HEK293 (cell line): ENCODE data around the gene KRTAP5-8.

Experiments
- OVOL3 ChIP-seq: fragments of 450-650 bp; formaldehyde crosslinking; IDR thresholded peaks from 2 replicates; pipeline ENCODE4 v1.5.1; 2016; ENCODE audit warnings: missing biosample characterization, missing genetic modification characterization
- ZNF133 ChIP-seq: fragments of 450-650 bp; formaldehyde crosslinking; IDR thresholded peaks from 2 replicates; pipeline ENCODE4 v1.5.1; 2016; ENCODE audit warnings: missing biosample characterization, missing genetic modification characterization

GRCh38 chr11:71566081-71566620 lies 28.3 kb downstream of the KRTAP5-8 start:
- TF ChIP-seq OVOL3 (tag by site-specific recombination) = no peak
- TF ChIP-seq ZNF133 (tag by site-specific recombination) = no peak
